H1 (cell line): ENCODE measurements around the gene FAM227B. TPM values are rescaled to one million over a fixed set of nuclear protein-coding genes. Genes with fewer than 3 reads are reported as not detected.
A peak's percentile ranks its signal among the peaks of the same experiment; 100 is the strongest.

Source experiments
- CTCF ChIA-PET: fragments of 300-600 bp; sonication (Branson Sonifier 250); formaldehyde crosslinking; loops from one replicate; lab custom pipeline; 2021; ENCODE audit not compliant: partially characterized antibody; lab: Charles Lee
- POLR2A ChIA-PET: fragments of 300-600 bp; sonication (Branson Sonifier 250); formaldehyde crosslinking; loops from one replicate; lab custom pipeline; 2021; ENCODE audit warnings: inconsistent platforms; ENCODE audit not compliant: partially characterized antibody; lab: Charles Lee
- DNase-seq, 2 experiments: peaks; one replicate each; pipeline versions ENCODE4 v3.0.0 to v3.0.0-alpha.2; 2010 to 2022; ENCODE audit warnings: low spot score in 2 of 2, low read depth in 1 of 2, mixed read lengths in 1 of 2
- FAIRE-seq: peaks from 2 replicates; lab custom pipeline; 2011; peaks lifted over from hg19 to GRCh38; lab: Jason Lieb, UNC
- H2AFZ ChIP-seq: 2 replicates; pipeline ENCODE4 v1.8.1; 2012; ENCODE audit warnings: low read length, inconsistent platforms
- H2AK5ac ChIP-seq: 2 replicates; pipeline ENCODE4 v1.6.1; 2013; ENCODE audit warnings: low read depth, low read length
- H2BK120ac ChIP-seq: replicated peaks from 2 replicates; pipeline ENCODE3; 2013; ENCODE audit warnings: low read depth, low read length, inconsistent platforms
- H2BK12ac ChIP-seq: 2 replicates; pipeline ENCODE4 v1.6.1; 2013; ENCODE audit warnings: low read depth, low read length
- H2BK15ac ChIP-seq: 2 replicates; pipeline ENCODE4 v1.6.1; 2013; ENCODE audit warnings: low read length
- H2BK20ac ChIP-seq: 2 replicates; pipeline ENCODE4 v1.6.1; 2013; ENCODE audit warnings: low read length
- H2BK5ac ChIP-seq: 2 replicates; pipeline ENCODE4 v1.6.1; 2013; ENCODE audit warnings: low read depth, low read length
- H3K14ac ChIP-seq: 2 replicates; pipeline ENCODE4 v1.6.1; 2013; ENCODE audit warnings: inconsistent platforms; ENCODE audit not compliant: insufficient read length
- H3K18ac ChIP-seq: 2 replicates; pipeline ENCODE4 v1.6.1; 2013; ENCODE audit warnings: low read length; ENCODE audit errors: extremely low read depth
- H3K23ac ChIP-seq: 2 replicates; pipeline ENCODE4 v1.6.1; 2013; ENCODE audit warnings: inconsistent platforms; ENCODE audit not compliant: insufficient read length
- H3K23me2 ChIP-seq: 2 replicates; pipeline ENCODE4 v1.6.1; 2013; ENCODE audit warnings: low read depth, low read length
- H3K27ac ChIP-seq: 2 replicates; pipeline ENCODE4 v1.6.1; 2011; ENCODE audit warnings: low read depth, low read length, inconsistent platforms
- H3K27me3 ChIP-seq, 4 experiments: replicated peaks in 1 of 4; 1 replicate in 1 of 4; 2 replicates in 3 of 4; pipeline versions ENCODE4 v1.6.1 to v1.8.1; 2011 to 2013; ENCODE audit warnings: low read length in 3 of 4, mild to moderate bottlenecking in 3 of 4, inconsistent platforms in 2 of 4, mixed read lengths in 2 of 4, moderate library complexity in 1 of 4; ENCODE audit not compliant: control insufficient read depth in 3 of 4, insufficient read depth in 3 of 4; ENCODE audit errors: extremely low read depth in 1 of 4
- H3K36me3 ChIP-seq, 4 experiments: 2 replicates each; pipeline versions ENCODE4 v1.6.1 to v1.8.1; 2011 to 2013; ENCODE audit warnings: mild to moderate bottlenecking in 4 of 4, low read length in 3 of 4, moderate library complexity in 2 of 4, control low read depth in 1 of 4, inconsistent platforms in 1 of 4; ENCODE audit not compliant: insufficient read depth in 4 of 4, control insufficient read depth in 2 of 4
- H3K4ac ChIP-seq: replicated peaks from 2 replicates; pipeline ENCODE3; 2013; ENCODE audit warnings: low read length, low read depth, mixed read lengths, inconsistent platforms; ENCODE audit not compliant: insufficient read length
- H3K4me1 ChIP-seq, 4 experiments: replicated peaks in 1 of 4; 1 replicate in 1 of 4; 2 replicates in 3 of 4; pipeline versions ENCODE4 v1.6.1 to v1.8.1; 2011 to 2013; ENCODE audit warnings: low read length in 3 of 4, inconsistent platforms in 2 of 4, mixed read lengths in 1 of 4; ENCODE audit not compliant: insufficient read depth in 4 of 4, control insufficient read depth in 3 of 4
- H3K4me2 ChIP-seq, 2 experiments: 2 replicates each; pipeline versions ENCODE4 v1.6.1 to v1.8.1; 2011 to 2013; ENCODE audit warnings: low read depth in 2 of 2, low read length in 2 of 2, control low read depth in 1 of 2, inconsistent platforms in 1 of 2, mild to moderate bottlenecking in 1 of 2; ENCODE audit not compliant: insufficient read depth in 1 of 2
- H3K4me3 ChIP-seq, 4 experiments: fragments of 200-600, 300-600 bp in 1 of 4; sonication (generic), shearing (Covaris generic), sonication (Bioruptor Twin) in 1 of 4; 2 replicates each; pipeline versions ENCODE4 v1.5.1 to v1.8.1; 2011 to 2016; ENCODE audit warnings: low read length in 4 of 4, low read depth in 3 of 4, control low read depth in 2 of 4, inconsistent platforms in 2 of 4, mild to moderate bottlenecking in 2 of 4, mixed read lengths in 1 of 4, moderate library complexity in 1 of 4; ENCODE audit not compliant: insufficient read depth in 2 of 4; ENCODE audit errors: extremely low read depth in 1 of 4
- H3K56ac ChIP-seq: replicated peaks from 2 replicates; pipeline ENCODE3; 2013; ENCODE audit warnings: low read depth, mild to moderate bottlenecking, mixed read lengths, low read length, inconsistent platforms; ENCODE audit not compliant: insufficient read length
- H3K79me1 ChIP-seq: 2 replicates; pipeline ENCODE4 v1.6.1; 2013; ENCODE audit warnings: low read depth, low read length, control low read depth
- H3K79me2 ChIP-seq, 2 experiments: 2 replicates each; pipeline versions ENCODE4 v1.6.1 to v1.8.1; 2012 to 2013; ENCODE audit warnings: low read length in 2 of 2, mild to moderate bottlenecking in 2 of 2, inconsistent platforms in 1 of 2; ENCODE audit not compliant: insufficient read depth in 2 of 2, control insufficient read depth in 1 of 2
- H3K9ac ChIP-seq, 4 experiments: replicated peaks in 1 of 4; 1 replicate in 1 of 4; 2 replicates in 3 of 4; pipeline versions ENCODE4 v1.6.1 to v1.8.1; 2011 to 2013; ENCODE audit warnings: low read depth in 3 of 4, low read length in 3 of 4, control low read depth in 2 of 4, mild to moderate bottlenecking in 2 of 4, moderate library complexity in 2 of 4, inconsistent platforms in 1 of 4; ENCODE audit errors: extremely low read depth in 1 of 4
- H3K9me3 ChIP-seq, 2 experiments: 2 replicates each; pipeline versions ENCODE4 v1.6.1 to v1.8.1; 2012 to 2013; ENCODE audit warnings: mild to moderate bottlenecking in 2 of 2, moderate library complexity in 2 of 2, control low read depth in 1 of 2, inconsistent platforms in 1 of 2, low read depth in 1 of 2, low read length in 1 of 2, mixed read lengths in 1 of 2; ENCODE audit not compliant: insufficient read depth in 2 of 2
- H4K20me1 ChIP-seq, 2 experiments: replicated peaks in 1 of 2; 2 replicates each; pipeline versions ENCODE3 to v1.8.1; 2011 to 2013; ENCODE audit warnings: inconsistent platforms in 2 of 2, low read length in 2 of 2, mild to moderate bottlenecking in 1 of 2; ENCODE audit not compliant: insufficient read depth in 2 of 2, control insufficient read depth in 1 of 2
- H4K5ac ChIP-seq: 2 replicates; pipeline ENCODE4 v1.6.1; 2013; ENCODE audit warnings: low read length, low read depth, mixed read lengths, inconsistent platforms; ENCODE audit not compliant: insufficient read length
- H4K8ac ChIP-seq: 2 replicates; pipeline ENCODE4 v1.8.0; 2013; ENCODE audit warnings: mild to moderate bottlenecking, moderate library complexity, low read length, inconsistent platforms; ENCODE audit not compliant: insufficient read depth; ENCODE audit errors: extremely low read depth
- H4K91ac ChIP-seq: replicated peaks from 2 replicates; pipeline ENCODE3; 2013; ENCODE audit warnings: low read length, mixed read lengths, inconsistent platforms; ENCODE audit not compliant: insufficient read length
- CREB1 ChIP-seq: IDR thresholded peaks from 2 replicates; pipeline ENCODE4 v1.6.1; 2012; ENCODE audit warnings: inconsistent platforms
- EZH2 ChIP-seq: fragments of 200-600 bp; sonication (generic); IDR thresholded peaks from 2 replicates; pipeline ENCODE4 v1.7.1; 2012; ENCODE audit warnings: low read depth, mild to moderate bottlenecking, moderate library complexity, low read length, inconsistent platforms; ENCODE audit not compliant: severe bottlenecking
- FOSL1 ChIP-seq: IDR thresholded peaks from 2 replicates; pipeline ENCODE4 v1.6.1; 2011; ENCODE audit warnings: mild to moderate bottlenecking, low read depth, low read length, moderate library complexity; ENCODE audit not compliant: insufficient read depth
- SP1 ChIP-seq: IDR thresholded peaks from 2 replicates; pipeline ENCODE4 v1.6.1; 2011; ENCODE audit warnings: low read depth, low read length
- SP2 ChIP-seq: IDR thresholded peaks from 2 replicates; pipeline ENCODE4 v1.6.1; 2012; ENCODE audit warnings: mild to moderate bottlenecking, low read length, inconsistent platforms
- SP4 ChIP-seq: IDR thresholded peaks from 2 replicates; pipeline ENCODE4 v1.6.1; 2012; ENCODE audit warnings: low read length, inconsistent platforms
- SUZ12 ChIP-seq: fragments of 200-600 bp; sonication (generic); IDR thresholded peaks from 2 replicates; pipeline ENCODE4 v1.6.1; 2012; ENCODE audit warnings: mild to moderate bottlenecking, inconsistent platforms, low read length, moderate library complexity, mixed read lengths
- WGBS, 2 experiments: shearing (Covaris generic) in 1 of 2; methylation state at CpG; one replicate each; pipeline versions ENCODE4 v1.1.6 to v1.1.7; 2013 to 2015; ENCODE audit warnings: low lambda C conversion rate in 2 of 2, mixed read lengths in 2 of 2, inconsistent platforms in 1 of 2, low coverage in 1 of 2, missing lambda C conversion rate in 1 of 2; ENCODE audit not compliant: insufficient replicate concordance in 2 of 2, insufficient coverage in 1 of 2, insufficient read length in 1 of 2; ENCODE audit errors: extremely low coverage in 1 of 2, missing lambda C conversion rate in 1 of 2; 5-methylcytosine and 5-hydroxymethylcytosine counted together
- polyA plus RNA-seq, 7 experiments: library from polyadenylated mRNA; depleted of rRNA in 3 of 7; stranded (reverse) in 5 of 7; unstranded in 2 of 7; fragments of >200 nt in 5 of 7; fragments of 200-250 nt in 2 of 7; gene quantifications; 1 replicate in 5 of 7; 2 replicates in 1 of 7; 4 replicates in 1 of 7; pipeline versions ENCODE4 v1.2.1 to v1.2.3, GENCODE V29; 2011 to 2013; ENCODE audit warnings: missing spikeins in 2 of 7, mixed read lengths in 2 of 7
- total RNA-seq: library from RNA; stranded (reverse); fragmentation: NEBNext Ultra II Directional; extraction: Animal tissue kit (Norgen Biotek cat#: 25700); gene quantifications from 2 replicates; pipeline ENCODE4 v1.2.1, GENCODE V29; 2021

FAM227B gene
- total and polyA plus RNA-seq, 2 of the 8 experiments (the other 6 are each of a cell fraction or from before 2014, with no cell fraction given): 4.0 to 6.5 TPM

GRCh38 chr15:49621401-49621811 lies 788 bp upstream of the FAM227B start:
- no peaks in the 10 kb centered on the region for H3K27me3 ChIP-seq
- H3K56ac ChIP-seq: no peak overlapping the region
- CTCF ChIA-PET: interaction anchor here (0.6 kb wide), 2 partner anchors 211 to 704 kb away, joined by 3 read pairs; no protein-coding TSS in a partner anchor
- H2BK15ac ChIP-seq: no peak overlapping the region
- H3K14ac ChIP-seq: no peak overlapping the region
- H2AFZ ChIP-seq: no peak overlapping the region
- H4K5ac ChIP-seq: no peak overlapping the region
- WGBS, 2 experiments: 12% methylated on average over 8 of the region's 8 CpGs; no CpG with 5 or more reads in 1 of the 2 experiments
- H3K23ac ChIP-seq: no peak overlapping the region
- peaks cover 0 to 13% (median 3%) of the 10 kb centered on the region in 4 experiments; a peak in 5 of 8 replicates for H3K36me3 ChIP-seq
- peak overlapping the region; percentile 79; the same call in 1 of the 2 replicates for H3K27ac ChIP-seq
- H3K18ac ChIP-seq: no peak overlapping the region
- H3K9me3 ChIP-seq: no peaks in the 10 kb centered on the region
- no peak overlapping the region for H2AK5ac ChIP-seq
- H2BK12ac ChIP-seq: no peak overlapping the region
- no peaks in the 10 kb centered on the region for H3K23me2 ChIP-seq
- peak overlapping the region; percentile 78 to 87 (median 84) for H3K4me3 ChIP-seq
- POLR2A ChIA-PET: interaction anchor here (0.7 to 1.5 kb wide), 3 partner anchors 24 to 529 kb away, joined by 3 read pairs; no protein-coding TSS in a partner anchor
- peaks cover 0 to 47% of the 10 kb centered on the region in 2 experiments; a peak in 2 of 4 replicates for H3K79me2 ChIP-seq
- H2BK20ac ChIP-seq: no peak overlapping the region
- DNase-seq: no peak
- H3K79me1 ChIP-seq: no peaks in the 10 kb centered on the region; the same call in 1 of the 2 replicates
- no peak overlapping the region for H4K8ac ChIP-seq
- no peak overlapping the region for H2BK120ac ChIP-seq
- H3K4me2 ChIP-seq: peak overlapping the region; percentile 70 to 74
- H3K4ac ChIP-seq: no peak overlapping the region
- peak overlapping the region; percentile 52 to 92 (median 89); a peak in 6 of 7 replicates for H3K9ac ChIP-seq
- no peak overlapping the region for H2BK5ac ChIP-seq
- H4K91ac ChIP-seq: no peak overlapping the region
- H4K20me1 ChIP-seq: no peaks in the 10 kb centered on the region
- no peak for FAIRE-seq
- no peak for TF ChIP-seq FOSL1
- TF ChIP-seq SP2: no peak
- no peak for TF ChIP-seq SP1
- no peak for TF ChIP-seq EZH2
- TF ChIP-seq CREB1: no peak
- TF ChIP-seq SUZ12: no peak
- TF ChIP-seq SP4: no peak
- peaks cover 0 to 4% (median 2%) of the 10 kb centered on the region in 4 experiments; a peak in 3 of 7 replicates for H3K4me1 ChIP-seq
